Uterus (tissue), 4 donors: ENCODE measurements around the gene CD96. TPM values are rescaled to one million over a fixed set of nuclear protein-coding genes. Genes with fewer than 3 reads are reported as not detected.

Experiments used
- DNase-seq, 2 donors: peaks; one replicate each; pipeline ENCODE4 v3.0.0-alpha.2; 2019 to 2020
- H3K27ac ChIP-seq, 2 donors: fragments of 200-600 bp; sonication (generic); 1 replicate in 1 of 2; 2 replicates in 1 of 2; pipeline ENCODE4 v1.5.1; 2016 to 2018
- H3K27me3 ChIP-seq, 2 donors: fragments of 200-600 bp; sonication (generic); one replicate each; pipeline ENCODE4 v1.5.1; 2018 to 2019; ENCODE audit warnings: control low read depth in 1 of 2
- H3K36me3 ChIP-seq, 2 donors: fragments of 200-600 bp; sonication (generic); one replicate each; pipeline ENCODE4 v1.5.1; 2019; ENCODE audit warnings: control low read depth in 1 of 2
- H3K4me1 ChIP-seq, 2 donors: fragments of 200-600 bp; sonication (generic); one replicate each; pipeline ENCODE4 v1.5.1; 2018 to 2019; ENCODE audit warnings: control low read depth in 1 of 2
- H3K4me3 ChIP-seq, 2 donors: fragments of 200-600 bp; sonication (generic); 1 replicate in 1 of 2; 2 replicates in 1 of 2; pipeline ENCODE4 v1.5.1; 2018 to 2019; ENCODE audit warnings: mild to moderate bottlenecking in 1 of 2
- H3K9me3 ChIP-seq, 2 donors: fragments of 200-600 bp; sonication (generic); one replicate each; pipeline ENCODE4 v1.5.1; 2019; ENCODE audit warnings: control low read depth in 1 of 2
- POLR2A ChIP-seq, 2 donors: fragments of 450-650 bp; IDR thresholded peaks; one replicate each; pipeline ENCODE4 v1.6.1; 2016; ENCODE audit warnings: antibody characterized with exemption in 2 of 2, mild to moderate bottlenecking in 1 of 2, moderate library complexity in 1 of 2
- intact Hi-C: fragments of 100-400 bp; cut with DNase I; formaldehyde crosslinking; loops from one replicate; pipeline ENCODE4 v1.15.1; 2023; ENCODE audit warnings: low total_unique reads
- total RNA-seq, 4 donors: library from RNA; depleted of rRNA in 3 of 4; stranded (reverse); fragments of >200 nt in 3 of 4; gene quantifications; one replicate each; pipeline versions ENCODE4 v1.1.0 to v1.2.4, GENCODE V29; 2014 to 2023
- TF ChIP-seq, protein P1 (sequence below), 4 experiments: fragments of 200-600 bp in 2 of 4; fragments of 450-650 bp in 2 of 4; sonication (generic) in 2 of 4; IDR thresholded peaks; one replicate each; pipeline ENCODE4 v1.5.1; 2016 to 2019; ENCODE audit warnings: antibody characterized with exemption in 4 of 4, mild to moderate bottlenecking in 2 of 4, moderate library complexity in 1 of 4
- donor health status: DM: yes; HTN: yes; CAD: no.

Gene CD96
- total RNA-seq, 4 donors from 2014 or later, result 1.0 to 2.8 (median 2.2) TPM

DNA sequence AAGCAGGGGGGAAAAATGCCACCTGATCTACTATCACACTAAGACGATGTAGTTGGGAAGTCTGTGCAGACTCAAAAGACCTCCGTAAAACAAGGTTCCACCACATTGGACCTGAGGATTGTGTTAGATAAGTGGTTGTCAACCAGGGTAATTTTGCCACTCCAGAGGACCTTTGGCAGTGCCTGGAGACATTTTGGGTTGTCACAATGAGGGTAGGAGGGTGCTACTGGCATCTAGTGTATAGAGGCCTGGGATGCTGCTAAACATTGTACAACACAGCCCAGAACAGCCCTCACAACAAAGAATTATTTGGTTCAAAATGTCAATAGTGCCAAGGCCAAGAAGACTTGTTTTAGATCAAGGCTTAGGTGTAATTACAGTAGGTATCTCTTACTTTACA, 67.7 kb downstream of the CD96 start:
- H3K4me1 ChIP-seq, result no peaks in the 10 kb centered on the region
- intact Hi-C loops, result no loop called here
- DNase-seq, result no peak
- H3K27ac ChIP-seq, result no peak overlapping the region
- no peaks in the 10 kb centered on the region for H3K36me3 ChIP-seq
- H3K9me3 ChIP-seq, result no peaks in the 10 kb centered on the region
- TF ChIP-seq, protein P1, sequence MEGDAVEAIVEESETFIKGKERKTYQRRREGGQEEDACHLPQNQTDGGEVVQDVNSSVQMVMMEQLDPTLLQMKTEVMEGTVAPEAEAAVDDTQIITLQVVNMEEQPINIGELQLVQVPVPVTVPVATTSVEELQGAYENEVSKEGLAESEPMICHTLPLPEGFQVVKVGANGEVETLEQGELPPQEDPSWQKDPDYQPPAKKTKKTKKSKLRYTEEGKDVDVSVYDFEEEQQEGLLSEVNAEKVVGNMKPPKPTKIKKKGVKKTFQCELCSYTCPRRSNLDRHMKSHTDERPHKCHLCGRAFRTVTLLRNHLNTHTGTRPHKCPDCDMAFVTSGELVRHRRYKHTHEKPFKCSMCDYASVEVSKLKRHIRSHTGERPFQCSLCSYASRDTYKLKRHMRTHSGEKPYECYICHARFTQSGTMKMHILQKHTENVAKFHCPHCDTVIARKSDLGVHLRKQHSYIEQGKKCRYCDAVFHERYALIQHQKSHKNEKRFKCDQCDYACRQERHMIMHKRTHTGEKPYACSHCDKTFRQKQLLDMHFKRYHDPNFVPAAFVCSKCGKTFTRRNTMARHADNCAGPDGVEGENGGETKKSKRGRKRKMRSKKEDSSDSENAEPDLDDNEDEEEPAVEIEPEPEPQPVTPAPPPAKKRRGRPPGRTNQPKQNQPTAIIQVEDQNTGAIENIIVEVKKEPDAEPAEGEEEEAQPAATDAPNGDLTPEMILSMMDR (IDR thresholded peaks at IDR 0.05), result no peak
- TF ChIP-seq POLR2A (IDR thresholded peaks at IDR 0.05), result no peak
- H3K4me3 ChIP-seq, result no peak overlapping the region
- no peaks in the 10 kb centered on the region for H3K27me3 ChIP-seq

DNA sequence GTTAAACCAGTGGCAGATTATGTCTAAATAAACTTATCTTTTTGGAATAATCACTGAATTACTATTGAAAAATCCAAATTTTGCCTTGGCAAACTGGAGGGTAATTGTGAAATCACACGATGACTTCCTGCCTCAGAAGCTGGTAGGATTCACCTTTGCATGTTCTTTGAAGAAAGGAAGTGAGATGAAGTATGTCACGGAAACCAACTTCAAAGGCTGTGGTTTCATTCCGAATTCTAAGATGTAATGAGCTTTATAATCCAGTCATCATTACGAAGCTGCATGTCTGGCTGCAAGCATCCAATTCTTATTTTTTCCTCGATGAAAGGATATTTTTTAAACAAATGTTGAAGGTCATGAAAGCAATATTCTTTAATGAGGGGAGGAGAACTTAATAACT, 68.2 kb downstream of the CD96 start:
- H3K9me3 ChIP-seq, result no peaks in the 10 kb centered on the region
- TF ChIP-seq, protein P1 (IDR thresholded peaks at IDR 0.05), result no peak
- no peak for TF ChIP-seq POLR2A (IDR thresholded peaks at IDR 0.05)
- H3K27me3 ChIP-seq, result no peaks in the 10 kb centered on the region
- H3K4me1 ChIP-seq, result no peaks in the 10 kb centered on the region
- intact Hi-C loops, result no loop called here
- no peak overlapping the region for H3K27ac ChIP-seq
- no peaks in the 10 kb centered on the region for H3K36me3 ChIP-seq
- no peak for DNase-seq
- H3K4me3 ChIP-seq, result no peak overlapping the region

DNA sequence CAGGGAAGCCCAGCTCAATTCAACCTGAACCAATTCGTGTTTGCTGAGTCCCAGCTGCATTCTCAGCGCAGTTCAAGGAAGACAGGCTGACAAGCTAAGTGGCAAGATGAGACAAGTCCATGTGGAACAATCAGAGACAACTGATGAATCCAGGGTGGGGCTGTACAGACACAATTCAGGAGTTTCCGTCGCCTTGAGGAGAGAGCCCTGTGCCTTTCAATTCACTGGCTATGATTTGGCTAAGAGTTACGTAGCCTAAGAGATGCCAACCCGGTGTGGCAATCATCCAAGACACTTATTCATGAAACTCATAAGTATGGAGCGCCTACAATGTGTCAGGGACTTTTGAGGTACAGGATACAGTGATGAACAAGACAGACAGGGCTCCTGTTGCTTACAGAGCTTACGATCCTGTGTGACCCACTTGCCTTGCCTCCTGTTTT, 68.6 kb downstream of the CD96 start:
- H3K27ac ChIP-seq, result no peak overlapping the region
- TF ChIP-seq, protein P1 (IDR thresholded peaks at IDR 0.05), result no peak
- no peak for TF ChIP-seq POLR2A (IDR thresholded peaks at IDR 0.05)
- no peaks in the 10 kb centered on the region for H3K9me3 ChIP-seq
- intact Hi-C loops, result no loop called here
- H3K36me3 ChIP-seq, result no peaks in the 10 kb centered on the region
- no peaks in the 10 kb centered on the region for H3K4me1 ChIP-seq
- H3K4me3 ChIP-seq, result no peak overlapping the region
- no peak for DNase-seq
- H3K27me3 ChIP-seq, result no peaks in the 10 kb centered on the region

DNA sequence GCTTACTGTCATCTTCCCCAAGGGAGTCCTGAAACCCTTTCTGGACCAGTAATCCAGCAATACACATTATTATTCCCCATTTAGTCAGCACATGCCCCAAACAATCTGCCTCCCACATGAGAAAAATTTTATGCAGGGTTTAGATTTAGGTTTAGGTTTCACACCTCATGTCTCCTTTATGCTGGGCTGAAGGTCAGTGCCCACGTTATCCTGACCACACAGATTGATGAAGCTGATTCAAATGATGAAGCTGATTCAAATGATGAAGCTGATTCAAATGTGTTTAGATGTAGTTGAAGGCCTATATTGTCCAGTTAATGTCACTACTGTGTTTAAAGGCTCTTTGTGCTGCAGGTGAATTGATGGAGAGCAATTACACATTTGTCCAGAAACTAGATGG, 71.3 kb downstream of the CD96 start:
- Histone ChIP-seq H3K9me3 (no peaks in the 10 kb centered on the region), H3K36me3 (no peaks in the 10 kb centered on the region), H3K4me3 (no peak overlapping the region), H3K27ac (no peak overlapping the region), H3K4me1 (no peaks in the 10 kb centered on the region), H3K27me3 (no peaks in the 10 kb centered on the region)
- intact Hi-C loops, result no loop called here
- no peak for TF ChIP-seq POLR2A (IDR thresholded peaks at IDR 0.05)
- TF ChIP-seq, protein P1 (IDR thresholded peaks at IDR 0.05), result no peak
- no peak for DNase-seq

DNA sequence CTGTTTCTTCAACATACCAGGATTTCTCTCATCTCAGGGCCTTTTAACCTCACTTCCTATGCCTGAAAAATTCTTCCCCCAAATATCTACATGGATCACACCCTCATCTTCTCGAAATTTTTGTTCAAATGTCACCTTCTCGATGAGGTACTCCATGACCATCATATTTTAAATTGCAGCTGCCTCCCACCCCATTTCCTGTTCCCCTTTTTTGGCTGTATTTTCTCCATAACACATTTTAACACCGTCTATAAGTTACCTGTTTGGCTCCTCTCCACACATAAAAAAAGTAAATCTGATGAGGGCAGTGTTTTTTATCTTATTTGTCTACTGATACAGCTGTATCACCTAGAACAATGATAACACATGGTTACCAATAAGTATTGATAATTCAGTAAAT, 73.9 kb downstream of the CD96 start:
- TF ChIP-seq, protein P1 (IDR thresholded peaks at IDR 0.05), result no peak
- no peak for TF ChIP-seq POLR2A (IDR thresholded peaks at IDR 0.05)
- Histone ChIP-seq H3K36me3 (no peaks in the 10 kb centered on the region), H3K27ac (no peak overlapping the region), H3K27me3 (no peaks in the 10 kb centered on the region), H3K4me3 (no peak overlapping the region), H3K9me3 (no peaks in the 10 kb centered on the region), H3K4me1 (no peaks in the 10 kb centered on the region)
- intact Hi-C loops, result no loop called here
- no peak for DNase-seq
